H9 (cell line): ENCODE measurements around the gene LRP1. TPM values are rescaled to one million over a fixed set of nuclear protein-coding genes. Genes with fewer than 3 reads are reported as not detected.

Source experiments
- DNase-seq: peaks from one replicate; pipeline ENCODE4 v3.0.0-alpha.2; 2017
- H2AFZ ChIP-seq: one replicate; pipeline ENCODE4 v1.6.1; 2013; ENCODE audit warnings: mild to moderate bottlenecking, low read length, control low read depth, moderate library complexity
- H2AK5ac ChIP-seq: 2 replicates; pipeline ENCODE4 v1.6.1; 2013; ENCODE audit warnings: low read length, control low read depth, mixed read lengths; ENCODE audit not compliant: insufficient read length
- H2BK120ac ChIP-seq: one replicate; pipeline ENCODE4 v1.6.1; 2013; ENCODE audit warnings: low read depth, mild to moderate bottlenecking, low read length, control low read depth, inconsistent platforms; ENCODE audit not compliant: poor library complexity, severe bottlenecking
- H2BK12ac ChIP-seq: 2 replicates; pipeline ENCODE4 v1.6.1; 2013; ENCODE audit warnings: low read length, control low read depth, mixed read lengths, low read depth; ENCODE audit not compliant: insufficient read length
- H2BK15ac ChIP-seq: 2 replicates; pipeline ENCODE4 v1.6.1; 2013; ENCODE audit warnings: low read depth, low read length, control low read depth
- H2BK20ac ChIP-seq: one replicate; pipeline ENCODE4 v1.6.1; 2013; ENCODE audit warnings: low read depth, mild to moderate bottlenecking, low read length, control low read depth, inconsistent platforms; ENCODE audit not compliant: poor library complexity, severe bottlenecking
- H2BK5ac ChIP-seq: 2 replicates; pipeline ENCODE4 v1.6.1; 2013; ENCODE audit warnings: low read length, control low read depth, mixed read lengths; ENCODE audit not compliant: insufficient read length
- H3K14ac ChIP-seq: 2 replicates; pipeline ENCODE4 v1.6.1; 2013; ENCODE audit warnings: low read length, control low read depth; ENCODE audit not compliant: insufficient read depth
- H3K18ac ChIP-seq: 2 replicates; pipeline ENCODE4 v1.6.1; 2013; ENCODE audit warnings: low read depth, mild to moderate bottlenecking, mixed read lengths, low read length, control low read depth; ENCODE audit not compliant: insufficient read length
- H3K23ac ChIP-seq: 2 replicates; pipeline ENCODE4 v1.6.1; 2013; ENCODE audit warnings: low read length, control low read depth, mixed read lengths, low read depth; ENCODE audit not compliant: insufficient read length
- H3K23me2 ChIP-seq: 2 replicates; pipeline ENCODE4 v1.6.1; 2013; ENCODE audit warnings: low read depth, mild to moderate bottlenecking, mixed read lengths, low read length, control low read depth; ENCODE audit not compliant: insufficient read length, poor library complexity, severe bottlenecking
- H3K27ac ChIP-seq: 2 replicates; pipeline ENCODE4 v1.5.1; 2013; ENCODE audit warnings: low read length, control low read depth, mixed read lengths, low read depth; ENCODE audit not compliant: insufficient read length
- H3K27me3 ChIP-seq: 2 replicates; pipeline ENCODE4 v1.6.1; 2013; ENCODE audit warnings: low read length, control low read depth, inconsistent platforms; ENCODE audit not compliant: insufficient read depth
- H3K4ac ChIP-seq: 2 replicates; pipeline ENCODE4 v1.6.1; 2013; ENCODE audit warnings: low read depth, mild to moderate bottlenecking, control low read depth, inconsistent platforms, low read length, moderate library complexity
- H3K4me1 ChIP-seq: 2 replicates; pipeline ENCODE4 v1.6.1; 2013; ENCODE audit warnings: low read length, control low read depth, inconsistent platforms; ENCODE audit not compliant: insufficient read depth
- H3K4me2 ChIP-seq: 2 replicates; pipeline ENCODE4 v1.6.1; 2013; ENCODE audit warnings: low read length, control low read depth, mixed read lengths; ENCODE audit not compliant: insufficient read length, insufficient read depth
- H3K56ac ChIP-seq: 2 replicates; pipeline ENCODE4 v1.6.1; 2013; ENCODE audit warnings: low read depth, mild to moderate bottlenecking, mixed read lengths, low read length, control low read depth; ENCODE audit not compliant: insufficient read length
- H3K79me1 ChIP-seq: 2 replicates; pipeline ENCODE4 v1.6.1; 2013; ENCODE audit warnings: low read depth, mild to moderate bottlenecking, moderate library complexity, low read length, control low read depth, inconsistent platforms; ENCODE audit not compliant: insufficient read depth, poor library complexity, severe bottlenecking
- H3K79me2 ChIP-seq: 2 replicates; pipeline ENCODE4 v1.6.1; 2013; ENCODE audit warnings: low read length, control low read depth, inconsistent platforms; ENCODE audit not compliant: insufficient read depth
- H3K9ac ChIP-seq: 2 replicates; pipeline ENCODE4 v1.6.1; 2013; ENCODE audit warnings: low read length, control low read depth, mixed read lengths; ENCODE audit not compliant: insufficient read length; ENCODE audit errors: extremely low read depth
- H3K9me3 ChIP-seq: one replicate; pipeline ENCODE4 v1.6.1; 2013; ENCODE audit warnings: low read depth, low read length, inconsistent platforms; ENCODE audit not compliant: control insufficient read depth
- H3T11ph ChIP-seq: one replicate; pipeline ENCODE4 v1.6.1; 2013; ENCODE audit warnings: mild to moderate bottlenecking, low read length, control low read depth, inconsistent platforms
- H4K20me1 ChIP-seq: one replicate; pipeline ENCODE4 v1.6.1; 2013; ENCODE audit not compliant: control insufficient read depth, insufficient read length, insufficient read depth
- H4K5ac ChIP-seq: 2 replicates; pipeline ENCODE4 v1.6.1; 2013; ENCODE audit warnings: low read depth, mild to moderate bottlenecking, mixed read lengths, low read length, control low read depth; ENCODE audit not compliant: insufficient read length
- H4K8ac ChIP-seq: replicated peaks from 2 replicates; pipeline ENCODE4 v1.6.1; 2013; ENCODE audit warnings: low read length, control low read depth, mixed read lengths, low read depth; ENCODE audit not compliant: insufficient read length
- H4K91ac ChIP-seq: 2 replicates; pipeline ENCODE4 v1.6.1; 2013; ENCODE audit warnings: low read depth, mild to moderate bottlenecking, moderate library complexity, mixed read lengths, low read length, control low read depth; ENCODE audit not compliant: insufficient read length
- H3K27ac Mint-ChIP-seq, 3 experiments: 2 replicates in 2 of 3; 3 replicates in 1 of 3; pipeline ENCODE4 v1.8.0; 2020 to 2021; ENCODE audit warnings: mixed read lengths in 3 of 3, mild to moderate bottlenecking in 1 of 3, moderate library complexity in 1 of 3
- H3K27me3 Mint-ChIP-seq: 2 replicates; pipeline ENCODE4 v1.8.0; 2021; ENCODE audit warnings: low read depth, mild to moderate bottlenecking, moderate library complexity, mixed read lengths
- H3K36me3 Mint-ChIP-seq, 3 experiments: 2 replicates in 2 of 3; 3 replicates in 1 of 3; pipeline ENCODE4 v1.8.0; 2020 to 2021; ENCODE audit warnings: low read depth in 3 of 3, mixed read lengths in 3 of 3; ENCODE audit not compliant: insufficient read depth in 1 of 3
- H3K4me1 Mint-ChIP-seq, 2 experiments: 2 replicates each; pipeline ENCODE4 v1.8.0; 2020; ENCODE audit warnings: mixed read lengths in 2 of 2
- H3K4me3 Mint-ChIP-seq, 2 experiments: 2 replicates in 1 of 2; 3 replicates in 1 of 2; pipeline ENCODE4 v1.8.0; 2020 to 2021; ENCODE audit warnings: mild to moderate bottlenecking in 2 of 2, mixed read lengths in 2 of 2, moderate library complexity in 1 of 2
- H3K9me3 Mint-ChIP-seq, 2 experiments: 2 replicates in 1 of 2; 3 replicates in 1 of 2; pipeline ENCODE4 v1.8.0; 2020; ENCODE audit warnings: mild to moderate bottlenecking in 2 of 2, mixed read lengths in 2 of 2, moderate library complexity in 1 of 2
- WGBS: extraction: QIAGEN DNeasy Blood & Tissue Kit; methylation state at CpG from one replicate; pipeline ENCODE4 v1.1.7; 2013; ENCODE audit warnings: missing lambda C conversion rate, low lambda C conversion rate, mixed read lengths; ENCODE audit not compliant: insufficient read length; ENCODE audit errors: extremely low coverage; 5-methylcytosine and 5-hydroxymethylcytosine counted together
- total RNA-seq: library from RNA; stranded (reverse); gene quantifications from 2 replicates; pipeline ENCODE4 v1.2.1, GENCODE V29; 2021
- TF ChIP-seq, protein P1 (sequence below): fragments of 200-600 bp; sonication (generic); conservative IDR thresholded peaks from 3 replicates; pipeline ENCODE4 v1.8.0; 2021; ENCODE audit warnings: antibody characterized with exemption, mild to moderate bottlenecking

Gene LRP1
- total RNA-seq, 1 experiment from 2014 or later = 115 TPM

DNA sequence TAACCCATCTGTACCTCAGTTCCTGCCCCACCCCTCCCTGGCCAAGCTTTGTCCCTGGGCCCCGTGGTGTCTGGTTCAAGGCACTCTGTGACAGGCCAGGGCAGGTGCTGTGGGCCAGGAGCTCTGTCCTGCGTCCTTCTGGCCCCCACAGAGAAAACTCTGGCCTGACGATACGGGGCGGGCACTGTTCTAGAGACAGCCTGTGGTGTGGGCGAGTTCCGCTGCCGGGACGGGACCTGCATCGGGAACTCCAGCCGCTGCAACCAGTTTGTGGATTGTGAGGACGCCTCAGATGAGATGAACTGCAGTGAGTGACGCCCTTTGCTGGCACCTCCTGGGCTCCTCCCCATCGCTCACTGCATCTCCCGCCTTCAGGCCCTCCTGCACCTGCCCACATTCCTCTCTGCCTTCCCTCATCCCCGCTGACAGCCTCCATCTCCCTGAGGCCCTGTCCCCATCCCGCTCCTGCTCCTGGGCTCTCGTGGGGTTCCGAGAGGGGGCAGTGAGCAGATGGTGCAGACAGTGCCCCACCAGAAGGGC is 65.5 kb downstream of the LRP1 start:
- Histone ChIP-seq H3K4me2 (no peak overlapping the region), H3T11ph (no peak overlapping the region), H2BK120ac (no peak overlapping the region), H3K4me1 (no peaks in the 10 kb centered on the region), H3K79me1 (no peaks in the 10 kb centered on the region), H3K14ac (no peak overlapping the region), H3K18ac (no peak overlapping the region), H3K9me3 (no peaks in the 10 kb centered on the region), H2BK15ac (no peak overlapping the region), H3K9ac (no peak overlapping the region), H2BK5ac (no peak overlapping the region), H4K8ac (no peak overlapping the region), H3K23me2 (no peaks in the 10 kb centered on the region), H2BK12ac (no peak overlapping the region), H4K5ac (no peak overlapping the region), H3K4ac (no peak overlapping the region), H3K56ac (no peak overlapping the region), H3K23ac (no peak overlapping the region), H2AFZ (no peak overlapping the region), H3K27me3 (no peaks in the 10 kb centered on the region), H4K20me1 (no peaks in the 10 kb centered on the region), H3K79me2 (no peaks in the 10 kb centered on the region), H2AK5ac (no peak overlapping the region), H3K27ac (no peak overlapping the region), H4K91ac (no peak overlapping the region), H2BK20ac (no peak overlapping the region)
- TF ChIP-seq, protein P1, sequence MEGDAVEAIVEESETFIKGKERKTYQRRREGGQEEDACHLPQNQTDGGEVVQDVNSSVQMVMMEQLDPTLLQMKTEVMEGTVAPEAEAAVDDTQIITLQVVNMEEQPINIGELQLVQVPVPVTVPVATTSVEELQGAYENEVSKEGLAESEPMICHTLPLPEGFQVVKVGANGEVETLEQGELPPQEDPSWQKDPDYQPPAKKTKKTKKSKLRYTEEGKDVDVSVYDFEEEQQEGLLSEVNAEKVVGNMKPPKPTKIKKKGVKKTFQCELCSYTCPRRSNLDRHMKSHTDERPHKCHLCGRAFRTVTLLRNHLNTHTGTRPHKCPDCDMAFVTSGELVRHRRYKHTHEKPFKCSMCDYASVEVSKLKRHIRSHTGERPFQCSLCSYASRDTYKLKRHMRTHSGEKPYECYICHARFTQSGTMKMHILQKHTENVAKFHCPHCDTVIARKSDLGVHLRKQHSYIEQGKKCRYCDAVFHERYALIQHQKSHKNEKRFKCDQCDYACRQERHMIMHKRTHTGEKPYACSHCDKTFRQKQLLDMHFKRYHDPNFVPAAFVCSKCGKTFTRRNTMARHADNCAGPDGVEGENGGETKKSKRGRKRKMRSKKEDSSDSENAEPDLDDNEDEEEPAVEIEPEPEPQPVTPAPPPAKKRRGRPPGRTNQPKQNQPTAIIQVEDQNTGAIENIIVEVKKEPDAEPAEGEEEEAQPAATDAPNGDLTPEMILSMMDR = no peak
- DNase-seq = no peak
- no peak overlapping the region for H3K27ac Mint-ChIP-seq
- peaks cover 64 to 96% (median 94%) of the 10 kb centered on the region in 3 experiments for H3K36me3 Mint-ChIP-seq
- no CpG with 5 or more reads among the region's 19 CpGs for WGBS
- no peaks in the 10 kb centered on the region; a peak in 1 of 5 replicates for H3K9me3 Mint-ChIP-seq
- no peak overlapping the region for H3K4me3 Mint-ChIP-seq
- no peaks in the 10 kb centered on the region; the same call in 1 of the 2 replicates for H3K27me3 Mint-ChIP-seq
- no peaks in the 10 kb centered on the region for H3K4me1 Mint-ChIP-seq
